HepG2 (cell line): ENCODE data around the gene R3HDM1. TPM values are rescaled to one million over a fixed set of nuclear protein-coding genes. Genes with fewer than 3 reads are reported as not detected.

Source experiments
- DPF2 ChIP-seq: sonication (generic); formaldehyde crosslinking; IDR thresholded peaks from 2 replicates; pipeline ENCODE4 v1.4.0; 2020; ENCODE audit warnings: mild to moderate bottlenecking, low read depth, missing genetic modification reagents, borderline replicate concordance
- ETV6 ChIP-seq: sonication (generic); formaldehyde crosslinking; conservative IDR thresholded peaks from 2 replicates; pipeline ENCODE4 v1.4.0; 2020; ENCODE audit warnings: missing genetic modification reagents
- FOXA1 ChIP-seq, 2 experiments: fragments of 450-650 bp in 1 of 2; sonication (generic) in 1 of 2; formaldehyde crosslinking in 1 of 2; IDR thresholded peaks; 2 replicates each; pipeline versions ENCODE4 v1.4.0 to v1.6.1; 2016 to 2020; ENCODE audit warnings: missing genetic modification reagents in 1 of 2
- HDAC2 ChIP-seq: sonication (generic); formaldehyde crosslinking; IDR thresholded peaks from 2 replicates; pipeline ENCODE4 v1.4.0; 2020; ENCODE audit warnings: missing genetic modification reagents
- JARID2 ChIP-seq: sonication (generic); formaldehyde crosslinking; IDR thresholded peaks from 2 replicates; pipeline ENCODE4 v1.8.1; 2023; ENCODE audit warnings: missing genetic modification reagents, inconsistent platforms; ENCODE audit not compliant: insufficient replicate concordance
- KAT7 ChIP-seq: IDR thresholded peaks from 2 replicates; pipeline ENCODE4 v1.6.1; 2018; ENCODE audit warnings: borderline replicate concordance, missing compliant biosample characterization
- KDM4B ChIP-seq: sonication (generic); formaldehyde crosslinking; IDR thresholded peaks from 2 replicates; pipeline ENCODE4 v1.4.0; 2020; ENCODE audit warnings: missing genetic modification reagents
- MTA1 ChIP-seq: sonication (generic); formaldehyde crosslinking; IDR thresholded peaks from 2 replicates; pipeline ENCODE4 v1.4.0; 2020; ENCODE audit warnings: missing genetic modification reagents, mild to moderate bottlenecking, borderline replicate concordance
- NR1H2 ChIP-seq: sonication (generic); formaldehyde crosslinking; IDR thresholded peaks from 2 replicates; pipeline ENCODE4 v1.8.1; 2022; ENCODE audit warnings: low read depth, missing genetic modification reagents, borderline replicate concordance
- PHF20 ChIP-seq: sonication (generic); formaldehyde crosslinking; IDR thresholded peaks from 2 replicates; pipeline ENCODE4 v1.5.0; 2020; ENCODE audit warnings: mild to moderate bottlenecking, missing genetic modification reagents
- PRMT3 ChIP-seq: sonication (generic); formaldehyde crosslinking; IDR thresholded peaks from 2 replicates; pipeline ENCODE4 v1.8.1; 2022; ENCODE audit warnings: low read depth, mild to moderate bottlenecking, moderate library complexity, missing genetic modification reagents, borderline replicate concordance
- PRPF4 ChIP-seq: fragments of 200-400 bp; formaldehyde crosslinking; IDR thresholded peaks from 2 replicates; pipeline ENCODE4 v1.6.1; 2016; ENCODE audit warnings: low read length, low read depth; ENCODE audit not compliant: poor library complexity, severe bottlenecking
- REPIN1 ChIP-seq: sonication (generic); formaldehyde crosslinking; IDR thresholded peaks from 2 replicates; pipeline ENCODE4 v1.8.0; 2022; ENCODE audit warnings: missing genetic modification reagents, low read depth, mild to moderate bottlenecking, borderline replicate concordance
- TMF1 ChIP-seq: sonication (generic); formaldehyde crosslinking; IDR thresholded peaks from 2 replicates; pipeline ENCODE4 v1.8.1; 2022; ENCODE audit warnings: low read depth, missing genetic modification reagents
- ZNF430 ChIP-seq: sonication (generic); formaldehyde crosslinking; IDR thresholded peaks from 2 replicates; pipeline ENCODE4 v1.9.0; 2021; ENCODE audit warnings: mild to moderate bottlenecking, missing genetic modification reagents
- polyA plus RNA-seq, 8 experiments: library from polyadenylated mRNA; depleted of rRNA in 3 of 8; stranded (reverse) in 7 of 8; unstranded in 1 of 8; fragments of >200 nt; fragmentation: Illumina TruSeq in 4 of 8; extraction: Trizol in 4 of 8; gene quantifications; 2 replicates each; pipeline versions ENCODE4 v1.2.1 to v1.2.3, GENCODE V29; 2011 to 2016; ENCODE audit warnings: low read depth in 4 of 8, missing spikeins in 1 of 8, mixed read lengths in 1 of 8; ENCODE audit not compliant: insufficient read depth in 1 of 8
- total RNA-seq, 5 experiments: library from RNA; depleted of rRNA; stranded (reverse); fragments of >200 nt; fragmentation: Illumina TruSeq; extraction: Trizol; gene quantifications; 2 replicates each; pipeline ENCODE4 v1.2.3, GENCODE V29; 2016; ENCODE audit warnings: low read depth in 1 of 5
- TF ChIP-seq, protein P1 (sequence below): sonication (generic); formaldehyde crosslinking; IDR thresholded peaks from 2 replicates; pipeline ENCODE4 v1.4.0; 2020; ENCODE audit warnings: missing genetic modification reagents, borderline replicate concordance
- TF ChIP-seq, protein P2 (sequence below): sonication (generic); IDR thresholded peaks from 2 replicates; pipeline ENCODE4 v1.6.1; 2016; ENCODE audit warnings: low read depth, borderline replicate concordance
- TF ChIP-seq, protein P3 (sequence below): IDR thresholded peaks from 2 replicates; pipeline ENCODE4 v1.6.1; 2012; ENCODE audit warnings: low read length, improper control_type of control experiment

The R3HDM1 gene
- total and polyA plus RNA-seq, 2 of the 13 experiments (the other 11 are each of a cell fraction or from before 2014, with no cell fraction given), result 15.7 to 54.3 TPM

DNA sequence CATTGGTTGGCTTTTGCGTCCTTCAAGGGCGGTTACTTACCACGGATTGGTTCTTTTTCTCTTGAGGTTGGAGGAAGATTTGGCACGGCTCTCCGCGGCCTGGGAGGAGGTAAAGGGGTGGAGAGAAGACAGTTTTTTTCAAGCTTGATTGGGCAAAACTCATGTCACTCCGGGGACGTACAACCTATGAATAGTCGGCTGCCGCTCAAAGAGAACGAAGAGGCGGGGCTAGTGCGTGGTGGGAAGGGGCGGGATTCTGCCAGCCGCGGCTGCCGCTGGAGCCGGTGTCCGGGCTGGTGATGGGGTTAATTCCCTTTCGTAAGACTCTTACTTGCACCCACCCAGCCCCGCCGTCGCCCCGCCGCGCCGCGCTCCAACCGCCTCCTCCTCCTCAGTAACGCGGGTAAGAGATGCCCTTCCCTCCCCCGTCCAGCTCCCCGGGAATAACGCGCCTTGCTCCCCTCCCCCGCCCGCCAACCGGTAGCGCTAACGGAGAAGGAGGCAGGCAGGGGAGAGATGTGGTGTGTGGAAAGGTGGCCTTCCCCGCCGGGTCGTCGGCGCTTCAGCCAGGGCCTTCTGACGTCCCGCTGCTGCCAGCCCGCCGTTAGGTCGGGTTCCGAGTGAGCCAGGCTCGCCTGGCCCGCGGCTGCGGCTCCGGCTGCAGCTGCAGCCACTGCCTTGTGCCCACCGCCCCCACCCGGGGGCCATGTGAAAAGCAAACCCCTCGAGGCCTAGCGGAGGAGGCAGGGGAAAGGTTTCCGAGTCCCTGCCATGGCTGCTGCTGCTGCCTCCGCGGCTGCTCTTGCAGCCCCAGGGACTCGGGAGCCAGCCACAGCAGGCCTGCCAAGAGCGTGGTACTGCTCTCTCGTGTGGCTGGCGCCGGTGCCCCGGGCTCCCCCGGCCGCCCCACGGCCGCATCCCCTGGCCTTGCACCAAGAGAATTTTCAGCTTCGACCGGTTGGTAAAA, at the start of gene R3HDM1 (continued):
- TF ChIP-seq, protein P1, sequence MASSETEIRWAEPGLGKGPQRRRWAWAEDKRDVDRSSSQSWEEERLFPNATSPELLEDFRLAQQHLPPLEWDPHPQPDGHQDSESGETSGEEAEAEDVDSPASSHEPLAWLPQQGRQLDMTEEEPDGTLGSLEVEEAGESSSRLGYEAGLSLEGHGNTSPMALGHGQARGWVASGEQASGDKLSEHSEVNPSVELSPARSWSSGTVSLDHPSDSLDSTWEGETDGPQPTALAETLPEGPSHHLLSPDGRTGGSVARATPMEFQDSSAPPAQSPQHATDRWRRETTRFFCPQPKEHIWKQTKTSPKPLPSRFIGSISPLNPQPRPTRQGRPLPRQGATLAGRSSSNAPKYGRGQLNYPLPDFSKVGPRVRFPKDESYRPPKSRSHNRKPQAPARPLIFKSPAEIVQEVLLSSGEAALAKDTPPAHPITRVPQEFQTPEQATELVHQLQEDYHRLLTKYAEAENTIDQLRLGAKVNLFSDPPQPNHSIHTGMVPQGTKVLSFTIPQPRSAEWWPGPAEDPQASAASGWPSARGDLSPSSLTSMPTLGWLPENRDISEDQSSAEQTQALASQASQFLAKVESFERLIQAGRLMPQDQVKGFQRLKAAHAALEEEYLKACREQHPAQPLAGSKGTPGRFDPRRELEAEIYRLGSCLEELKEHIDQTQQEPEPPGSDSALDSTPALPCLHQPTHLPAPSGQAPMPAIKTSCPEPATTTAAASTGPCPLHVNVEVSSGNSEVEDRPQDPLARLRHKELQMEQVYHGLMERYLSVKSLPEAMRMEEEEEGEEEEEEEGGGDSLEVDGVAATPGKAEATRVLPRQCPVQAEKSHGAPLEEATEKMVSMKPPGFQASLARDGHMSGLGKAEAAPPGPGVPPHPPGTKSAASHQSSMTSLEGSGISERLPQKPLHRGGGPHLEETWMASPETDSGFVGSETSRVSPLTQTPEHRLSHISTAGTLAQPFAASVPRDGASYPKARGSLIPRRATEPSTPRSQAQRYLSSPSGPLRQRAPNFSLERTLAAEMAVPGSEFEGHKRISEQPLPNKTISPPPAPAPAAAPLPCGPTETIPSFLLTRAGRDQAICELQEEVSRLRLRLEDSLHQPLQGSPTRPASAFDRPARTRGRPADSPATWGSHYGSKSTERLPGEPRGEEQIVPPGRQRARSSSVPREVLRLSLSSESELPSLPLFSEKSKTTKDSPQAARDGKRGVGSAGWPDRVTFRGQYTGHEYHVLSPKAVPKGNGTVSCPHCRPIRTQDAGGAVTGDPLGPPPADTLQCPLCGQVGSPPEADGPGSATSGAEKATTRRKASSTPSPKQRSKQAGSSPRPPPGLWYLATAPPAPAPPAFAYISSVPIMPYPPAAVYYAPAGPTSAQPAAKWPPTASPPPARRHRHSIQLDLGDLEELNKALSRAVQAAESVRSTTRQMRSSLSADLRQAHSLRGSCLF (CRISPR knock-in tag), result 0 out of 2 replicates have a peak, but pooled peaks have one; percentile 75
- TF ChIP-seq PRPF4, result no peak
- peak; percentile 95 for TF ChIP-seq KAT7
- TF ChIP-seq KDM4B, result no peak; the same call in 1 of the 2 replicates
- TF ChIP-seq PRMT3, result no peak
- no peak for TF ChIP-seq DPF2 (CRISPR knock-in tag)
- peak; percentile 88 for TF ChIP-seq ZNF430 (CRISPR knock-in tag)
- no peak for TF ChIP-seq JARID2
- TF ChIP-seq FOXA1 (IDR thresholded peaks at IDR 0.05), result no peak
- no peak; the same call in 1 of the 2 replicates for TF ChIP-seq FOXA1 (CRISPR knock-in tag; IDR thresholded peaks at IDR 0.05)
- TF ChIP-seq PHF20 (CRISPR knock-in tag), result peak; percentile 50; the same call in 1 of the 2 replicates
- TF ChIP-seq HDAC2 (CRISPR knock-in tag), result 0 out of 2 replicates have a peak, but pooled peaks have one; percentile 19
- TF ChIP-seq NR1H2, result peak; percentile 59; the same call in 1 of the 2 replicates
- no peak for TF ChIP-seq ETV6 (CRISPR knock-in tag)
- TF ChIP-seq, protein P2, sequence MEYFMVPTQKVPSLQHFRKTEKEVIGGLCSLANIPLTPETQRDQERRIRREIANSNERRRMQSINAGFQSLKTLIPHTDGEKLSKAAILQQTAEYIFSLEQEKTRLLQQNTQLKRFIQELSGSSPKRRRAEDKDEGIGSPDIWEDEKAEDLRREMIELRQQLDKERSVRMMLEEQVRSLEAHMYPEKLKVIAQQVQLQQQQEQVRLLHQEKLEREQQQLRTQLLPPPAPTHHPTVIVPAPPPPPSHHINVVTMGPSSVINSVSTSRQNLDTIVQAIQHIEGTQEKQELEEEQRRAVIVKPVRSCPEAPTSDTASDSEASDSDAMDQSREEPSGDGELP, result no peak; the same call in 1 of the 2 replicates
- TF ChIP-seq MTA1, result peak; percentile 69; the same call in 1 of the 2 replicates
- TF ChIP-seq REPIN1, result peak; percentile 49
- peak; percentile 85 for TF ChIP-seq TMF1 (CRISPR knock-in tag)
- TF ChIP-seq, protein P3, sequence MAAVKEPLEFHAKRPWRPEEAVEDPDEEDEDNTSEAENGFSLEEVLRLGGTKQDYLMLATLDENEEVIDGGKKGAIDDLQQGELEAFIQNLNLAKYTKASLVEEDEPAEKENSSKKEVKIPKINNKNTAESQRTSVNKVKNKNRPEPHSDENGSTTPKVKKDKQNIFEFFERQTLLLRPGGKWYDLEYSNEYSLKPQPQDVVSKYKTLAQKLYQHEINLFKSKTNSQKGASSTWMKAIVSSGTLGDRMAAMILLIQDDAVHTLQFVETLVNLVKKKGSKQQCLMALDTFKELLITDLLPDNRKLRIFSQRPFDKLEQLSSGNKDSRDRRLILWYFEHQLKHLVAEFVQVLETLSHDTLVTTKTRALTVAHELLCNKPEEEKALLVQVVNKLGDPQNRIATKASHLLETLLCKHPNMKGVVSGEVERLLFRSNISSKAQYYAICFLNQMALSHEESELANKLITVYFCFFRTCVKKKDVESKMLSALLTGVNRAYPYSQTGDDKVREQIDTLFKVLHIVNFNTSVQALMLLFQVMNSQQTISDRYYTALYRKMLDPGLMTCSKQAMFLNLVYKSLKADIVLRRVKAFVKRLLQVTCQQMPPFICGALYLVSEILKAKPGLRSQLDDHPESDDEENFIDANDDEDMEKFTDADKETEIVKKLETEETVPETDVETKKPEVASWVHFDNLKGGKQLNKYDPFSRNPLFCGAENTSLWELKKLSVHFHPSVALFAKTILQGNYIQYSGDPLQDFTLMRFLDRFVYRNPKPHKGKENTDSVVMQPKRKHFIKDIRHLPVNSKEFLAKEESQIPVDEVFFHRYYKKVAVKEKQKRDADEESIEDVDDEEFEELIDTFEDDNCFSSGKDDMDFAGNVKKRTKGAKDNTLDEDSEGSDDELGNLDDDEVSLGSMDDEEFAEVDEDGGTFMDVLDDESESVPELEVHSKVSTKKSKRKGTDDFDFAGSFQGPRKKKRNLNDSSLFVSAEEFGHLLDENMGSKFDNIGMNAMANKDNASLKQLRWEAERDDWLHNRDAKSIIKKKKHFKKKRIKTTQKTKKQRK, result peak; percentile 82
